Measurements from ENCODE around the gene TPCN2. TPM values are rescaled to one million over a fixed set of nuclear protein-coding genes. Genes with fewer than 3 reads are reported as not detected.

The TPCN2 gene
- total RNA-seq, 5 donors from 2014 or later (not counting 1 experiment from before 2014, with no cell fraction given), result 14.9 to 34.3 (median 19.4) TPM

DNA sequence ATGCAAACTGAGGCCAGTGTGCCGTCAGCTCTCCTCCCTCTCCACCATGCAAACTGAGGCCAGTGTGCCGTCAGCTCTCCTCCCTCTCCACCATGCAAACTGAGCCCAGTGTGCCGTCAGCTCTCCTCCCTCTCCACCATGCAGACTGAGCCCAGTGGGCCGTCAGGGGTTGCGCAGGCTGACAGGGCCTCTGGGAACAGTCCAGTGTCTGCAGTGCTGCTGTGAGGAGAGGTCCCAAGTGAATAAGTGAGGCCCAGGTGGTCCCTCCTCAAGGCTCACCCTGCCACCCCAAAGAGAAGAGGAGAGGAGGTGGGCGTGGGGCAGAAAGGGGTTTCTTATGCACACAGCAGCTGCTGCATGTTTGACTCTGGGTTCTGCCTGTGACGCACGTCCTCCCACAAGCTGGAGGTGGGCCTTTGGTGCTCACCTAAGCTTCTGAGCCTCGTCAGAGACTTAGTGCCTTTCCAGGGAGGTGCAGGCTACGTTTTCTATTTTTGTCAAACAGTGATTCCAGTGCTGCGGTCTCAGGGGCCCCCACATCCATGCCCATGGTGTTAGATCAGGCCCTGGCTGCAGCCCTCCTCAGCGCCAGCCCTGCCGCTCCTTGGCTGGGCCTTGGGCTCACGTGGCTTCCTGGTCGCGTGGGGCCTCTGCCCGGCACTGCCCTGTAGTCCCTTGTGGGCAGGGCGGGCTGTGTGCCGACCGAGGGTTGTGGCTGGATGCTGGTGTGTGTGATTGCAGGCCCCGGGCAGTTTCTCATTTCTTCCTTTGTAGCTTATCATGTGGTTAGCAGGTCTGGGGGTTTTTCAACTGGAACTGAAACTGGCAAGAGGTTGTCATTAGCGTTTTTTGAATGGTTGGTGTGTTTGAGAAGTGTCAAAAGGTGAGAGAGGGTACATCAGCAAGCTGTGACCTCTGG lies 7.1 kb downstream of the TPCN2 start:
- peaks cover 5% of the 10 kb centered on the region for H3K36me3 Mint-ChIP-seq
- no peaks in the 10 kb centered on the region for H3K9me3 Mint-ChIP-seq
- peak in 1 of 4 experiments; percentile 53 for ATAC-seq (replicated peaks in 1 of 4)
- H3K36me3 ChIP-seq (ENCODE audit: control insufficient read depth in 2 of 2, extremely low read depth in 1 of 2, insufficient read depth in 1 of 2, low read length in 1 of 2), result peaks cover 11% of the 10 kb centered on the region in 2 donors
- H3K27me3 Mint-ChIP-seq, result no peaks in the 10 kb centered on the region
- no peaks in the 10 kb centered on the region for H3K9me3 ChIP-seq
- ChIA-PET CTCF (interaction anchor here in 1 of 2 donors (1.0 kb wide), 1 partner anchor 241 kb away, joined by 3 read pairs; no protein-coding TSS in a partner anchor), POLR2A (no interaction called here)
- no peaks in the 10 kb centered on the region for H3K27me3 ChIP-seq (replicated peaks in 1 of 2; ENCODE audit: control insufficient read depth in 2 of 2, extremely low read depth in 1 of 2, insufficient read depth in 2 of 2, low read length in 1 of 2)
- no peak overlapping the region for H3K4me3 ChIP-seq (ENCODE audit: control insufficient read depth in 1 of 2, extremely low read depth in 1 of 2, low read length in 1 of 2)
- peaks cover 16 to 27% (median 21%) of the 10 kb centered on the region in 3 donors for H3K4me1 Mint-ChIP-seq
- H3K27ac Mint-ChIP-seq, result peak overlapping the region in 1 of 2 donors; percentile 52
- H3K4me3 Mint-ChIP-seq, result no peak overlapping the region
- peaks cover 0 to 37% of the 10 kb centered on the region in 2 experiments for H3K4me1 ChIP-seq (ENCODE audit: control insufficient read depth in 1 of 2, extremely low read depth in 1 of 2, insufficient read depth in 2 of 2, low read length in 2 of 2)
- 52% methylated on average over 18 of the region's 22 CpGs for WGBS (ENCODE audit: insufficient coverage)
- peak overlapping the region; percentile 65 for H3K27ac ChIP-seq (ENCODE audit: low read length)
- DNase-seq, result peak in 14 of 35 experiments; percentile 10 to 54 (median 24)

- Histone ChIP-seq H3K4me1 (ENCODE audit: control insufficient read depth in 1 of 2, extremely low read depth in 1 of 2, insufficient read depth in 2 of 2, low read length in 2 of 2) (peaks cover 0 to 24% of the 10 kb centered on the region in 2 experiments), H3K27me3 (replicated peaks in 1 of 2; ENCODE audit: control insufficient read depth in 2 of 2, extremely low read depth in 1 of 2, insufficient read depth in 2 of 2, low read length in 1 of 2) (no peaks in the 10 kb centered on the region), H3K36me3 (ENCODE audit: control insufficient read depth in 2 of 2, extremely low read depth in 1 of 2, insufficient read depth in 1 of 2, low read length in 1 of 2) (peaks cover 11% of the 10 kb centered on the region in 2 donors), H3K9me3 (no peaks in the 10 kb centered on the region), H3K27ac (ENCODE audit: low read length) (no peak overlapping the region), H3K4me3 (ENCODE audit: control insufficient read depth in 1 of 2, extremely low read depth in 1 of 2, low read length in 1 of 2) (no peak overlapping the region)
- ChIA-PET CTCF (no interaction called here), POLR2A (no interaction called here)
- peaks cover 11% of the 10 kb centered on the region for H3K36me3 Mint-ChIP-seq
- ATAC-seq (replicated peaks in 1 of 4), result no peak
- no peak for DNase-seq
- H3K4me3 Mint-ChIP-seq, result no peak overlapping the region
- H3K9me3 Mint-ChIP-seq, result no peaks in the 10 kb centered on the region
- H3K4me1 Mint-ChIP-seq, result peaks cover 5 to 19% (median 8%) of the 10 kb centered on the region in 3 donors
- H3K27ac Mint-ChIP-seq, result no peak overlapping the region
- no peaks in the 10 kb centered on the region for H3K27me3 Mint-ChIP-seq
- 98% methylated on average over 11 of the region's 15 CpGs for WGBS (ENCODE audit: insufficient coverage)
Observed at GRCh38 chr11:69057236-69057635, 8.5 kb downstream of the TPCN2 start.

- peaks cover 5 to 18% (median 5%) of the 10 kb centered on the region in 3 donors for H3K4me1 Mint-ChIP-seq
- Histone ChIP-seq H3K27ac (ENCODE audit: low read length) (no peak overlapping the region), H3K9me3 (no peaks in the 10 kb centered on the region), H3K27me3 (replicated peaks in 1 of 2; ENCODE audit: control insufficient read depth in 2 of 2, extremely low read depth in 1 of 2, insufficient read depth in 2 of 2, low read length in 1 of 2) (no peaks in the 10 kb centered on the region), H3K4me1 (ENCODE audit: control insufficient read depth in 1 of 2, extremely low read depth in 1 of 2, insufficient read depth in 2 of 2, low read length in 2 of 2) (peaks cover 0 to 22% of the 10 kb centered on the region in 2 experiments), H3K36me3 (ENCODE audit: control insufficient read depth in 2 of 2, extremely low read depth in 1 of 2, insufficient read depth in 1 of 2, low read length in 1 of 2) (peaks cover 11% of the 10 kb centered on the region in 2 donors), H3K4me3 (ENCODE audit: control insufficient read depth in 1 of 2, extremely low read depth in 1 of 2, low read length in 1 of 2) (no peak overlapping the region)
- ATAC-seq (replicated peaks in 1 of 4), result no peak
- DNase-seq, result no peak
- no peaks in the 10 kb centered on the region for H3K27me3 Mint-ChIP-seq
- no peak overlapping the region for H3K27ac Mint-ChIP-seq
- H3K4me3 Mint-ChIP-seq, result no peak overlapping the region
- 97% methylated on average over 11 of the region's 14 CpGs for WGBS (ENCODE audit: insufficient coverage)
- CTCF ChIA-PET, result no interaction called here
- H3K36me3 Mint-ChIP-seq, result peaks cover 11% of the 10 kb centered on the region
- POLR2A ChIA-PET, result no interaction called here
- no peaks in the 10 kb centered on the region for H3K9me3 Mint-ChIP-seq
Observed at GRCh38 chr11:69057801-69058200, 9.1 kb downstream of the TPCN2 start.

DNA sequence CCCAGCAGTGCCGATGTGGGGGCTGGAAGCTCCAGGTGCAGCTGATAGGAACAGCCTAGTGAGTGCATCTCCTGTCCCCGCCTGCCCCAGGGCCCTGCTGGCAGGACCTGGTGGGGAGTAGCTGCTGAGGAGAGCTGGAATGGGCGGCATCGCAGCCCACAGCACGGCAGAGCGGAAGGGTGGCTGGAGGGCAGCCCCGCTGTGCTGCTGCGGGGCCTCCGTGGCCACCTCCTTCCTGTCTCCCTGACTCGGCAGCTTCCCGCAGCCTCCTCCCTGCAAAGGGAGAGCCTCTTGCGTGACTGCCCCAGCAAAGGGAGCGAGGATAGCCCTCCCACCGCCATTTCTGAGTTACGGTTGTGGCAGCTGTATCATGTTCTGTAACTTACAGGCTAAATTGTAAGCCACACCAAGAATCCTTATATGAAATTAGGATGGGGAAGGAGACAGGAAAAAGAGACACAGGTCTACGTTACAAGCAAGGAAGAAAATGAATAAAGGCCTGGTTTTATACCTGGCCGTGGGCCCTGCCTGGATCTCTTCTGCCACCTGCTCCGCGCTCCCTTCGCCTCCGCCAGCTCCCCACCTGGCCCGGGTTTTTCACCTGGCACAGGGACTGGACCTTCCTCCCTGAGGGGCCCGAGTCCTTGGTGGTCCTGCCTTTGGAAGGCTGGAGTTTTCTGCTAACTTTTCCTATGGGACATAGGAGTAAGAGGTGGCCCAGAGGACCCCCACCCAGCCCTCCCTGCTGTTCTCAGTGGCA lies 10.0 kb downstream of the TPCN2 start:
- H3K27me3 ChIP-seq (replicated peaks in 1 of 2; ENCODE audit: control insufficient read depth in 2 of 2, extremely low read depth in 1 of 2, insufficient read depth in 2 of 2, low read length in 1 of 2), result no peaks in the 10 kb centered on the region
- H3K4me3 ChIP-seq (ENCODE audit: control insufficient read depth in 1 of 2, extremely low read depth in 1 of 2, low read length in 1 of 2), result no peak overlapping the region
- H3K4me1 ChIP-seq (ENCODE audit: control insufficient read depth in 1 of 2, extremely low read depth in 1 of 2, insufficient read depth in 2 of 2, low read length in 2 of 2), result peaks cover 0 to 19% of the 10 kb centered on the region in 2 experiments
- no peak overlapping the region for H3K27ac Mint-ChIP-seq
- H3K36me3 Mint-ChIP-seq, result peaks cover 11% of the 10 kb centered on the region
- no peak for DNase-seq
- CTCF ChIA-PET, result no interaction called here
- H3K9me3 ChIP-seq, result no peaks in the 10 kb centered on the region
- no peak for ATAC-seq (replicated peaks in 1 of 4)
- no peaks in the 10 kb centered on the region for H3K9me3 Mint-ChIP-seq
- H3K4me1 Mint-ChIP-seq, result peaks cover 5 to 16% (median 5%) of the 10 kb centered on the region in 3 donors
- H3K27ac ChIP-seq (ENCODE audit: low read length), result no peak overlapping the region
- no peak overlapping the region for H3K4me3 Mint-ChIP-seq
- H3K36me3 ChIP-seq (ENCODE audit: control insufficient read depth in 2 of 2, extremely low read depth in 1 of 2, insufficient read depth in 1 of 2, low read length in 1 of 2), result peaks cover 15 to 16% of the 10 kb centered on the region in 2 donors
- H3K27me3 Mint-ChIP-seq, result no peaks in the 10 kb centered on the region
- POLR2A ChIA-PET, result no interaction called here
- 86% methylated on average over 15 of the region's 23 CpGs for WGBS (ENCODE audit: insufficient coverage)

GRCh38 chr11:69059429-69059828 lies 10.7 kb downstream of the TPCN2 start:
- Histone ChIP-seq H3K27me3 (replicated peaks in 1 of 2; ENCODE audit: control insufficient read depth in 2 of 2, extremely low read depth in 1 of 2, insufficient read depth in 2 of 2, low read length in 1 of 2) (no peaks in the 10 kb centered on the region), H3K27ac (ENCODE audit: low read length) (no peak overlapping the region), H3K4me3 (ENCODE audit: control insufficient read depth in 1 of 2, extremely low read depth in 1 of 2, low read length in 1 of 2) (no peak overlapping the region), H3K36me3 (ENCODE audit: control insufficient read depth in 2 of 2, extremely low read depth in 1 of 2, insufficient read depth in 1 of 2, low read length in 1 of 2) (peaks cover 17 to 18% of the 10 kb centered on the region in 2 donors), H3K9me3 (no peaks in the 10 kb centered on the region), H3K4me1 (ENCODE audit: control insufficient read depth in 1 of 2, extremely low read depth in 1 of 2, insufficient read depth in 2 of 2, low read length in 2 of 2) (peaks cover 0 to 19% of the 10 kb centered on the region in 2 experiments)
- H3K27me3 Mint-ChIP-seq, result no peaks in the 10 kb centered on the region
- H3K4me1 Mint-ChIP-seq, result peaks cover 5 to 14% (median 5%) of the 10 kb centered on the region in 3 donors
- ChIA-PET POLR2A (no interaction called here), CTCF (no interaction called here)
- ATAC-seq (replicated peaks in 1 of 4) (no peak), DNase-seq (no peak)
- H3K36me3 Mint-ChIP-seq, result peaks cover 11% of the 10 kb centered on the region
- H3K27ac Mint-ChIP-seq, result no peak overlapping the region
- WGBS (ENCODE audit: insufficient coverage), result 97% methylated on average over 7 of the region's 7 CpGs
- no peak overlapping the region for H3K4me3 Mint-ChIP-seq
- H3K9me3 Mint-ChIP-seq, result no peaks in the 10 kb centered on the region

- no peaks in the 10 kb centered on the region for H3K27me3 ChIP-seq (replicated peaks in 1 of 2; ENCODE audit: control insufficient read depth in 2 of 2, extremely low read depth in 1 of 2, insufficient read depth in 2 of 2, low read length in 1 of 2)
- 89% methylated on average over 8 of the region's 12 CpGs for WGBS (ENCODE audit: insufficient coverage)
- H3K9me3 ChIP-seq, result no peaks in the 10 kb centered on the region
- ChIA-PET CTCF (no interaction called here), POLR2A (no interaction called here)
- peaks cover 5 to 14% (median 5%) of the 10 kb centered on the region in 3 donors for H3K4me1 Mint-ChIP-seq
- peaks cover 11% of the 10 kb centered on the region for H3K36me3 Mint-ChIP-seq
- H3K36me3 ChIP-seq (ENCODE audit: control insufficient read depth in 2 of 2, extremely low read depth in 1 of 2, insufficient read depth in 1 of 2, low read length in 1 of 2), result peaks cover 17 to 18% of the 10 kb centered on the region in 2 donors
- H3K27me3 Mint-ChIP-seq, result no peaks in the 10 kb centered on the region
- H3K4me3 ChIP-seq (ENCODE audit: control insufficient read depth in 1 of 2, extremely low read depth in 1 of 2, low read length in 1 of 2), result no peak overlapping the region
- ATAC-seq (replicated peaks in 1 of 4), result no peak
- H3K9me3 Mint-ChIP-seq, result no peaks in the 10 kb centered on the region
- no peak overlapping the region for H3K27ac Mint-ChIP-seq
- H3K27ac ChIP-seq (ENCODE audit: low read length), result no peak overlapping the region
- peaks cover 0 to 15% of the 10 kb centered on the region in 2 experiments for H3K4me1 ChIP-seq (ENCODE audit: control insufficient read depth in 1 of 2, extremely low read depth in 1 of 2, insufficient read depth in 2 of 2, low read length in 2 of 2)
- H3K4me3 Mint-ChIP-seq, result no peak overlapping the region
- DNase-seq, result no peak
Observed at GRCh38 chr11:69059985-69060384, 11.3 kb downstream of the TPCN2 start.

Measured in T-cell (primary cell).